Natural killer cell (primary cell): Measurements from ENCODE around the gene CRYBG1. TPM values are rescaled to one million over a fixed set of nuclear protein-coding genes. Genes with fewer than 3 reads are reported as not detected.

Experiments used
- ATAC-seq, 3 donors: fragments of 150-1000 bp in 2 of 3; fragments of 200-7000 bp in 1 of 3; cut with Tn5 transposase; 1 replicate in 1 of 3; 2 replicates in 2 of 3; pipeline ENCODE4 v1.10.0; 2021; ENCODE audit warnings: mild to moderate bottlenecking in 2 of 3, moderate library complexity in 2 of 3
- DNase-seq, 2 donors: peaks; one replicate each; pipeline versions ENCODE4 v3.0.0 to v3.0.0-alpha.2; 2013 to 2021; ENCODE audit warnings: mixed read lengths in 1 of 2
- H3K27ac ChIP-seq: one replicate; pipeline ENCODE4 v1.5.1; 2013; ENCODE audit warnings: mild to moderate bottlenecking, low read length
- H3K27me3 ChIP-seq: one replicate; pipeline ENCODE4 v1.6.1; 2013; ENCODE audit warnings: low read length; ENCODE audit not compliant: control insufficient read depth, insufficient read depth
- H3K36me3 ChIP-seq: one replicate; pipeline ENCODE4 v1.6.1; 2013; ENCODE audit warnings: low read length; ENCODE audit not compliant: control insufficient read depth, insufficient read depth
- H3K4me1 ChIP-seq: one replicate; pipeline ENCODE4 v1.6.1; 2013; ENCODE audit warnings: low read length; ENCODE audit not compliant: control insufficient read depth, insufficient read depth
- H3K4me3 ChIP-seq: one replicate; pipeline ENCODE4 v1.5.1; 2013; ENCODE audit warnings: low read length
- H3K9me3 ChIP-seq: one replicate; pipeline ENCODE4 v1.6.1; 2013; ENCODE audit warnings: low read length; ENCODE audit not compliant: control insufficient read depth, insufficient read depth
- H3K27ac Mint-ChIP-seq, 2 donors: one replicate each; pipeline ENCODE4 v1.8.0; 2022; ENCODE audit warnings: mild to moderate bottlenecking in 2 of 2, mixed read lengths in 2 of 2, moderate library complexity in 1 of 2
- H3K27me3 Mint-ChIP-seq, 2 donors: one replicate each; pipeline ENCODE4 v1.8.0; 2022; ENCODE audit warnings: low read depth in 2 of 2, mixed read lengths in 2 of 2
- H3K36me3 Mint-ChIP-seq: one replicate; pipeline ENCODE4 v1.8.0; 2022; ENCODE audit warnings: mixed read lengths
- H3K4me1 Mint-ChIP-seq, 2 donors: one replicate each; pipeline ENCODE4 v1.8.0; 2022; ENCODE audit warnings: mixed read lengths in 2 of 2
- H3K4me3 Mint-ChIP-seq: one replicate; pipeline ENCODE4 v1.8.0; 2022; ENCODE audit warnings: mild to moderate bottlenecking, moderate library complexity, mixed read lengths
- H3K9me3 Mint-ChIP-seq, 2 donors: one replicate each; pipeline ENCODE4 v1.8.0; 2022; ENCODE audit warnings: mixed read lengths in 2 of 2
- WGBS: methylation state at CpG from one replicate; pipeline ENCODE4 v1.1.7; 2013; ENCODE audit warnings: missing lambda C conversion rate; ENCODE audit not compliant: insufficient coverage; 5-methylcytosine and 5-hydroxymethylcytosine counted together
- intact Hi-C: fragments of 100-400 bp; cut with micrococcal nuclease; formaldehyde crosslinking; loops from one replicate; pipeline ENCODE4 v1.14.2; 2022
- total RNA-seq, 4 donors: library from RNA; stranded (reverse); fragments of 120-200 nt in 1 of 4; gene quantifications; one replicate each; pipeline versions ENCODE4 v1.2.3 to v1.2.4, GENCODE V29; 2013 to 2022
- TF ChIP-seq, protein P1 (sequence below): fragments of 200-600 bp; IDR thresholded peaks from one replicate; pipeline ENCODE4 v1.8.0; 2022; ENCODE audit warnings: antibody characterized with exemption

CRYBG1 gene
- total RNA-seq, 3 donors from 2014 or later (not counting 1 experiment from before 2014, with no cell fraction given): 16.3 to 21.8 (median 17.5) TPM

DNA sequence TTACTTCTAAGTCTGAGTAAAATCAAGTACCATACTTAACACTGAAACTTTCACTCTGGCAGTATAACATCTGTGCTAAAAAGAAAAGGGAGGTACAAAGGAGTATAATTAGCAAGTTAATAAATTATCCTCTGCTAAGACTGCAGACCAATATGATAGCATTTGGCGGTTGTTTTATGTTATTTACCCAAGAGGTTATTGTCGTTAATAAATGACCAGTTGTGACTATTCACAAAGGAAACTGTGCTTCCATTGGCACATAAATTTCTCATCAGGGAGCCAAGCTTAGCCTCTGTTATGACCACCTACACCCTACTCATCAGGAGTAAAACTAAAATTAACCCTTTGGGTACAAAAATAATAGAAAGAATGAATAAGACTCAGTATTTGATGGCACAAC, 86.5 kb downstream of the CRYBG1 start:
- no peaks in the 10 kb centered on the region for H3K36me3 ChIP-seq

DNA sequence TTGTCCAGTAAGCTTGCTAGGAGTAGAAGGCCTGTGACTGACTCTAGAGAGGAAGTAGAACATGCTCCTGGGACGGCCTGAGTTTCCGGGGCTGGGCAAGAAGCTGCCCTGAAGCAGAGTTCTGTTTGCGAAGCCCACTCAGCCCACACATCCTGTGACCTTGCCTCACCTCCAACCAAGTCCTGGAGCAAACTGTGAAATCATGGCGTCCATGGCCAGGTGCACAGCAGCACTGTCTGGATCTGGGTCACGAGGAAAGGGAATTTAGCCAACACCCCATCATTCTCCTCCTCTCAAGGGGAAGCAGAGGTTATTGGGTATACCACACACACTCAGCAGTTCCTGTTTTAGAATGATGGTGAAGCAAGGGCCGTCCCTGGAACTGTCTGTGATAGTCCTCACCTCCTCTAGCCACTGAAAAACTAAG, 87.5 kb downstream of the CRYBG1 start:
- H3K36me3 Mint-ChIP-seq: no peaks in the 10 kb centered on the region
- peak in 1 of 2 donors; percentile 42 for DNase-seq
- Histone ChIP-seq H3K9me3 (no peaks in the 10 kb centered on the region), H3K4me3 (no peak overlapping the region), H3K4me1 (peaks cover 10% of the 10 kb centered on the region), H3K27me3 (no peaks in the 10 kb centered on the region), H3K36me3 (no peaks in the 10 kb centered on the region), H3K27ac (no peak overlapping the region)
- peaks cover 2 to 14% of the 10 kb centered on the region in 2 donors for H3K27me3 Mint-ChIP-seq
- intact Hi-C loops: no loop called here
- no peaks in the 10 kb centered on the region for H3K9me3 Mint-ChIP-seq
- WGBS: 9% methylated on average over 5 of the region's 6 CpGs
- peak overlapping the region; percentile 46 to 63 for H3K27ac Mint-ChIP-seq
- H3K4me1 Mint-ChIP-seq: peaks cover 13 to 17% of the 10 kb centered on the region in 2 donors
- H3K4me3 Mint-ChIP-seq: no peak overlapping the region
- peak; percentile 29 to 77 (median 50) for ATAC-seq
- TF ChIP-seq, protein P1, sequence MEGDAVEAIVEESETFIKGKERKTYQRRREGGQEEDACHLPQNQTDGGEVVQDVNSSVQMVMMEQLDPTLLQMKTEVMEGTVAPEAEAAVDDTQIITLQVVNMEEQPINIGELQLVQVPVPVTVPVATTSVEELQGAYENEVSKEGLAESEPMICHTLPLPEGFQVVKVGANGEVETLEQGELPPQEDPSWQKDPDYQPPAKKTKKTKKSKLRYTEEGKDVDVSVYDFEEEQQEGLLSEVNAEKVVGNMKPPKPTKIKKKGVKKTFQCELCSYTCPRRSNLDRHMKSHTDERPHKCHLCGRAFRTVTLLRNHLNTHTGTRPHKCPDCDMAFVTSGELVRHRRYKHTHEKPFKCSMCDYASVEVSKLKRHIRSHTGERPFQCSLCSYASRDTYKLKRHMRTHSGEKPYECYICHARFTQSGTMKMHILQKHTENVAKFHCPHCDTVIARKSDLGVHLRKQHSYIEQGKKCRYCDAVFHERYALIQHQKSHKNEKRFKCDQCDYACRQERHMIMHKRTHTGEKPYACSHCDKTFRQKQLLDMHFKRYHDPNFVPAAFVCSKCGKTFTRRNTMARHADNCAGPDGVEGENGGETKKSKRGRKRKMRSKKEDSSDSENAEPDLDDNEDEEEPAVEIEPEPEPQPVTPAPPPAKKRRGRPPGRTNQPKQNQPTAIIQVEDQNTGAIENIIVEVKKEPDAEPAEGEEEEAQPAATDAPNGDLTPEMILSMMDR: no peak

More for the DNA sequence above, 86.5 kb downstream of the CRYBG1 start:
- Mint-ChIP-seq H3K4me3 (no peak overlapping the region), H3K4me1 (peaks cover 13 to 17% of the 10 kb centered on the region in 2 donors), H3K27ac (no peak overlapping the region), H3K36me3 (no peaks in the 10 kb centered on the region), H3K9me3 (no peaks in the 10 kb centered on the region), H3K27me3 (peaks cover 8 to 25% of the 10 kb centered on the region in 2 donors)
- DNase-seq (no peak), ATAC-seq (no peak)
- H3K27ac ChIP-seq: no peak overlapping the region
- TF ChIP-seq, protein P1: no peak
- no peaks in the 10 kb centered on the region for H3K9me3 ChIP-seq
- 100% methylated on average over 2 of the region's 2 CpGs for WGBS
- peaks cover 10% of the 10 kb centered on the region for H3K4me1 ChIP-seq
- intact Hi-C loops: no loop called here
- H3K4me3 ChIP-seq: no peak overlapping the region
- H3K27me3 ChIP-seq: no peaks in the 10 kb centered on the region

DNA sequence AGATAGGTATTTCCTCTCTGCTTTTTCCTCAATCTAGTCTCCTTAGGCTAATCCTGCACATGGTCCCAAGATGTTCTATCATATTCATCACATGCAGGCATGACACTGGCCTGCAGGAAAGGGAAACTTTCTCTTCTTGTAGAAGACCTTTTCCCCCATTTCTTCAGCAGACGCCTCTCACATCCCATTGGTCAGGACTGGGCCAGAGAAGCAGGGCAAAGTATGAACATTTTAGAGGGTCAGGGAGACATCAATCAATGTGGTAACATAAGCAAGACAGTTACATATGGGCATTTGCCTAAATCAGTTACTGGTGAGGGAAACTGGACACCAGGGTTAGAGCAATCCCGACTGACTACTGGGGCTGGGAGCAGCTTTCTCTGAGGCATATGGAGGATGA, 90.1 kb downstream of the CRYBG1 start:
- H3K9me3 ChIP-seq: no peaks in the 10 kb centered on the region
- intact Hi-C loops: no loop called here
- Mint-ChIP-seq H3K36me3 (no peaks in the 10 kb centered on the region), H3K9me3 (no peaks in the 10 kb centered on the region), H3K4me3 (no peak overlapping the region), H3K4me1 (peaks cover 12 to 13% of the 10 kb centered on the region in 2 donors), H3K27ac (no peak overlapping the region), H3K27me3 (no peaks in the 10 kb centered on the region)
- no peak for DNase-seq
- no peak overlapping the region for H3K4me3 ChIP-seq
- no peak overlapping the region for H3K27ac ChIP-seq
- 92% methylated on average over 2 of the region's 2 CpGs for WGBS
- H3K4me1 ChIP-seq: peaks cover 10% of the 10 kb centered on the region
- H3K27me3 ChIP-seq: no peaks in the 10 kb centered on the region
- no peak for ATAC-seq
- TF ChIP-seq, protein P1: no peak
- H3K36me3 ChIP-seq: no peaks in the 10 kb centered on the region

DNA sequence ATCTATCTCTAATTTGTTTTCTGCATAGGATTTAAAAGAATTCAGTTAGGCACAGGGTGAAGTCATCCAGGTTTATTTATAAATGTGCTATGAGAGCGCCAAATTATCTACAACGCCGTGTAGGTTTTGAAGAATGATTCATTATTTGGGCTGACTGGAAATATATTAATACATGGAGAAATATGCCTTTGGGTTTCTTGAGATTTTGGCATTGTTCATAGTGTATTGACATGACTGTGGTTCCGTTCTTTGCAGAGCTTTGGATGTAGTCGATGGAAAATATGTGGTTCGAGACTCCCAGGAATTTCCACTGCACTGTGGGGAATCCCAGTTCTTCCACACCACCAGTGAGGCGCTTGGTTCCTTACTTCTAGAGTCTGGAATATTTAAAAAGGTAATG, 90.9 kb downstream of the CRYBG1 start:
- ATAC-seq: no peak
- H3K27me3 Mint-ChIP-seq: no peaks in the 10 kb centered on the region
- H3K27ac Mint-ChIP-seq: no peak overlapping the region
- no peak for DNase-seq
- H3K4me1 Mint-ChIP-seq: peaks cover 12 to 13% of the 10 kb centered on the region in 2 donors
- H3K36me3 Mint-ChIP-seq: no peaks in the 10 kb centered on the region
- WGBS: 89% methylated on average over 5 of the region's 7 CpGs
- no peaks in the 10 kb centered on the region for H3K9me3 Mint-ChIP-seq
- Histone ChIP-seq H3K9me3 (no peaks in the 10 kb centered on the region), H3K4me3 (no peak overlapping the region), H3K36me3 (no peaks in the 10 kb centered on the region), H3K27me3 (no peaks in the 10 kb centered on the region), H3K4me1 (peaks cover 10% of the 10 kb centered on the region), H3K27ac (no peak overlapping the region)
- intact Hi-C loops: no loop called here
- TF ChIP-seq, protein P1: no peak
- H3K4me3 Mint-ChIP-seq: no peak overlapping the region
